PFSK-1 (cell line): ENCODE results near the gene TP53TG5.

Experiments
- POLR2AphosphoS5 ChIP-seq: IDR thresholded peaks from 2 replicates; pipeline ENCODE4 v1.6.1; 2012; ENCODE audit warnings: low read depth, mild to moderate bottlenecking, control low read depth, low read length, moderate library complexity
- REST ChIP-seq, 2 experiments: IDR thresholded peaks; 2 replicates each; pipeline versions ENCODE4 v1.6.1 to v1.8.0; 2011 to 2012; ENCODE audit warnings: low read depth in 2 of 2, low read length in 2 of 2, control low read depth in 1 of 2, inconsistent platforms in 1 of 2, mild to moderate bottlenecking in 1 of 2, moderate library complexity in 1 of 2; ENCODE audit not compliant: insufficient read depth in 1 of 2
- SIN3A ChIP-seq: IDR thresholded peaks from 2 replicates; pipeline ENCODE4 v1.6.1; 2012; ENCODE audit warnings: mild to moderate bottlenecking, low read length, moderate library complexity, borderline replicate concordance; ENCODE audit not compliant: insufficient read depth
- TAF1 ChIP-seq: IDR thresholded peaks from 2 replicates; pipeline ENCODE4 v1.6.1; 2012; ENCODE audit warnings: low read length, control low read depth, borderline replicate concordance; ENCODE audit not compliant: insufficient read depth

GRCh38 chr20:45345104-45345936 is 32.8 kb downstream of the TP53TG5 start:
- TF ChIP-seq REST (IDR thresholded peaks at IDR 0.05; ENCODE audit: insufficient read depth in 1 of 2, low read depth in 2 of 2, low read length in 2 of 2) (no peak), POLR2AphosphoS5 (no peak), TAF1 (no peak), SIN3A (no peak)
